ENCODE results near the gene RPL32. TPM values are rescaled to one million over a fixed set of nuclear protein-coding genes. Genes with fewer than 3 reads are reported as not detected.
A peak's percentile ranks its signal among the peaks of the same experiment; 100 is the strongest.

RPL32 gene
- total RNA-seq, 1 experiment from 2014 or later = 794 TPM

DNA sequence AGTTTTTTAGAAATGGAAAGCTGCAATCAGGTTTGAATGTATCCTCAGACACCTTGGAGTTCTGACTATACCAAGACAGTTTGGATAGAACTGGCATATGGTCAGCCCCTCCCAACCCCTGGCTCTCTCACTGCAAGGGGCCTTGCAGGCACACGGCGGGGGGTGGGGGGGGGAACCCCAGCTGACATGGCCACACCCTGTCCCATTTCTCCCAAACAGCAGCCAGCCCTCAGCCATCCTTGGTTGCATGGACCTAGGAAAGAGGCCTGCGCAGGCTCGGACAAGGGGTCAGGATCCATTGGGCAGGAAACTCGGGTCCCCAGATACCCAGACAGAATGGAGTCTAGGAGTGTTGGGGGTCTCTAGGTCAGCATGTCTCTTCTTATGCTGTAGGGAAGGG, 30.4 kb downstream of the RPL32 start:
- DNase-seq (ENCODE audit: low read depth, low spot score) (no peak), ATAC-seq (no peak)
- no TSS peak for BruUV-seq (replicated peaks)
- ChIA-PET POLR2A (no interaction called here), CTCF (interaction anchor here (1.8 to 2.3 kb wide), 2 partner anchors 12 to 30 kb away, joined by 6 to 7 read pairs; partner anchors contain the start of gene RPL32)
- in situ Hi-C loops (cut with HindIII; ENCODE audit: low pct_unique_long_range_greater_than_20kb, low sequenced_read_pairs) = no loop called here
- no peak overlapping the region; a peak in 1 of 4 replicates for H3K4me3 ChIP-seq (ENCODE audit: low read depth in 2 of 2, low read length in 2 of 2)
- H3K27ac ChIP-seq (ENCODE audit: low read length) = no peak overlapping the region
- intact Hi-C loops (cut with micrococcal nuclease; ENCODE audit: unreplicated experiment) = no loop called here
- TF ChIP-seq SIN3A (IDR thresholded peaks at IDR 0.05; ENCODE audit: borderline replicate concordance, insufficient read depth, low read depth, low read length) = no peak
- H3K9me3 ChIP-seq (ENCODE audit: control insufficient read depth, insufficient read depth, low read depth, low read length) = no peaks in the 10 kb centered on the region
- H3K36me3 ChIP-seq (ENCODE audit: control insufficient read depth, insufficient read depth, low read length) = no peaks in the 10 kb centered on the region
- no peaks in the 10 kb centered on the region for H3K27me3 ChIP-seq (ENCODE audit: control insufficient read depth, insufficient read depth, low read length)
- peaks cover 4% of the 10 kb centered on the region; the same call in 1 of the 2 replicates for H3K4me1 ChIP-seq (ENCODE audit: control insufficient read depth, insufficient read depth, low read length)

GRCh38 chr3:12810013-12810780, 31.2 kb downstream of the RPL32 start:
- TF ChIP-seq SIN3A (IDR thresholded peaks at IDR 0.05; ENCODE audit: borderline replicate concordance, insufficient read depth, low read depth, low read length) (no peak), TCF7L2 (IDR thresholded peaks at IDR 0.05; ENCODE audit: low read depth, low read length) (no peak), POLR2AphosphoS5 (IDR thresholded peaks at IDR 0.05; ENCODE audit: low read depth, low read length) (no peak)
- TF ChIP-seq, protein P1, sequence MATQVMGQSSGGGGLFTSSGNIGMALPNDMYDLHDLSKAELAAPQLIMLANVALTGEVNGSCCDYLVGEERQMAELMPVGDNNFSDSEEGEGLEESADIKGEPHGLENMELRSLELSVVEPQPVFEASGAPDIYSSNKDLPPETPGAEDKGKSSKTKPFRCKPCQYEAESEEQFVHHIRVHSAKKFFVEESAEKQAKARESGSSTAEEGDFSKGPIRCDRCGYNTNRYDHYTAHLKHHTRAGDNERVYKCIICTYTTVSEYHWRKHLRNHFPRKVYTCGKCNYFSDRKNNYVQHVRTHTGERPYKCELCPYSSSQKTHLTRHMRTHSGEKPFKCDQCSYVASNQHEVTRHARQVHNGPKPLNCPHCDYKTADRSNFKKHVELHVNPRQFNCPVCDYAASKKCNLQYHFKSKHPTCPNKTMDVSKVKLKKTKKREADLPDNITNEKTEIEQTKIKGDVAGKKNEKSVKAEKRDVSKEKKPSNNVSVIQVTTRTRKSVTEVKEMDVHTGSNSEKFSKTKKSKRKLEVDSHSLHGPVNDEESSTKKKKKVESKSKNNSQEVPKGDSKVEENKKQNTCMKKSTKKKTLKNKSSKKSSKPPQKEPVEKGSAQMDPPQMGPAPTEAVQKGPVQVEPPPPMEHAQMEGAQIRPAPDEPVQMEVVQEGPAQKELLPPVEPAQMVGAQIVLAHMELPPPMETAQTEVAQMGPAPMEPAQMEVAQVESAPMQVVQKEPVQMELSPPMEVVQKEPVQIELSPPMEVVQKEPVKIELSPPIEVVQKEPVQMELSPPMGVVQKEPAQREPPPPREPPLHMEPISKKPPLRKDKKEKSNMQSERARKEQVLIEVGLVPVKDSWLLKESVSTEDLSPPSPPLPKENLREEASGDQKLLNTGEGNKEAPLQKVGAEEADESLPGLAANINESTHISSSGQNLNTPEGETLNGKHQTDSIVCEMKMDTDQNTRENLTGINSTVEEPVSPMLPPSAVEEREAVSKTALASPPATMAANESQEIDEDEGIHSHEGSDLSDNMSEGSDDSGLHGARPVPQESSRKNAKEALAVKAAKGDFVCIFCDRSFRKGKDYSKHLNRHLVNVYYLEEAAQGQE (IDR thresholded peaks at IDR 0.05; ENCODE audit: insufficient read depth in 1 of 2, low read depth in 2 of 2, low read length in 1 of 2) = 0 out of 4 replicates have a peak, but pooled peaks of 1 of the 2 experiments have one; percentile 26
- TF ChIP-seq, protein P2, sequence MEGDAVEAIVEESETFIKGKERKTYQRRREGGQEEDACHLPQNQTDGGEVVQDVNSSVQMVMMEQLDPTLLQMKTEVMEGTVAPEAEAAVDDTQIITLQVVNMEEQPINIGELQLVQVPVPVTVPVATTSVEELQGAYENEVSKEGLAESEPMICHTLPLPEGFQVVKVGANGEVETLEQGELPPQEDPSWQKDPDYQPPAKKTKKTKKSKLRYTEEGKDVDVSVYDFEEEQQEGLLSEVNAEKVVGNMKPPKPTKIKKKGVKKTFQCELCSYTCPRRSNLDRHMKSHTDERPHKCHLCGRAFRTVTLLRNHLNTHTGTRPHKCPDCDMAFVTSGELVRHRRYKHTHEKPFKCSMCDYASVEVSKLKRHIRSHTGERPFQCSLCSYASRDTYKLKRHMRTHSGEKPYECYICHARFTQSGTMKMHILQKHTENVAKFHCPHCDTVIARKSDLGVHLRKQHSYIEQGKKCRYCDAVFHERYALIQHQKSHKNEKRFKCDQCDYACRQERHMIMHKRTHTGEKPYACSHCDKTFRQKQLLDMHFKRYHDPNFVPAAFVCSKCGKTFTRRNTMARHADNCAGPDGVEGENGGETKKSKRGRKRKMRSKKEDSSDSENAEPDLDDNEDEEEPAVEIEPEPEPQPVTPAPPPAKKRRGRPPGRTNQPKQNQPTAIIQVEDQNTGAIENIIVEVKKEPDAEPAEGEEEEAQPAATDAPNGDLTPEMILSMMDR (IDR thresholded peaks at IDR 0.05) = peak; percentile 81
- ATAC-seq (peak; percentile 99), DNase-seq (ENCODE audit: low read depth, low spot score) (no peak)
- no peaks in the 10 kb centered on the region for H3K9me3 ChIP-seq (ENCODE audit: control insufficient read depth, insufficient read depth, low read depth, low read length)
- intact Hi-C loops (cut with micrococcal nuclease; ENCODE audit: unreplicated experiment) = no loop called here
- H3K27ac ChIP-seq (ENCODE audit: low read length) = peak overlapping the region; percentile 71; the same call in 1 of the 2 replicates
- H3K4me1 ChIP-seq (ENCODE audit: control insufficient read depth, insufficient read depth, low read length) = peaks cover 4% of the 10 kb centered on the region; the same call in 1 of the 2 replicates
- CTCF ChIA-PET = interaction anchor here (0.6 to 2.3 kb wide), 6 partner anchors 13 to 104 kb away, joined by 3 to 7 read pairs (median 5); partner anchors contain the start of gene RPL32
- POLR2A ChIA-PET = interaction anchor here (0.6 kb wide), 1 partner anchor 88 kb away, joined by 3 read pairs; no protein-coding TSS in a partner anchor
- H3K27me3 ChIP-seq (ENCODE audit: control insufficient read depth, insufficient read depth, low read length) = no peaks in the 10 kb centered on the region
- in situ Hi-C loops (cut with HindIII; ENCODE audit: low pct_unique_long_range_greater_than_20kb, low sequenced_read_pairs) = no loop called here
- no peaks in the 10 kb centered on the region for H3K36me3 ChIP-seq (ENCODE audit: control insufficient read depth, insufficient read depth, low read length)
- no TSS peak for BruUV-seq (replicated peaks)
- H3K4me3 ChIP-seq (ENCODE audit: low read depth in 2 of 2, low read length in 2 of 2) = peak overlapping the region; percentile 49 to 53

Data from Panc1 (cell line).